Midbrain (tissue), 1 donor: ENCODE data around the gene ERICH6.

Experiments
- DNase-seq: peaks from one replicate; lab custom pipeline; 2025; lab: John Stamatoyannopoulos, UW

The ERICH6 gene

GRCh38 chr3:150612494-150612893, 91.2 kb downstream of the ERICH6 start:
- DNase-seq: no peak

- DNase-seq: no peak
Measured at GRCh38 chr3:150611666-150612065, 92.1 kb downstream of the ERICH6 start.

GRCh38 chr3:150610785-150611184, 92.9 kb downstream of the ERICH6 start:
- no peak for DNase-seq

GRCh38 chr3:150609988-150610387, 93.7 kb downstream of the ERICH6 start:
- no peak for DNase-seq
